GM19372 (cell line): ENCODE measurements around the gene MGAT5B.
"Not testable (repeated sequence)": the region's sequence is repeated elsewhere in the genome, so short reads cannot be mapped to it uniquely, and the experiment has no call there.

Experiments used
- ATAC-seq: cut with Tn5 transposase; IDR thresholded peaks from one replicate; pipeline ENCODE4 v1.9.1; 2021; ENCODE audit warnings: mild to moderate bottlenecking, low read depth, moderate library complexity; ENCODE audit not compliant: unreplicated experiment

MGAT5B gene

GRCh38 chr17:76968707-76969597 is 100.7 kb downstream of the MGAT5B start:
- no peak for ATAC-seq

GRCh38 chr17:76969598-76970172 is 101.5 kb downstream of the MGAT5B start:
- no peak for ATAC-seq

GRCh38 chr17:76970228-76970627 is 102.0 kb downstream of the MGAT5B start:
- ATAC-seq: not testable (repeated sequence)

GRCh38 chr17:76972046-76972641 is 103.9 kb downstream of the MGAT5B start:
- ATAC-seq: no peak

- no peak for ATAC-seq
Measured at GRCh38 chr17:76973040-76973439, 104.8 kb downstream of the MGAT5B start.

GRCh38 chr17:76974721-76975120 is 106.5 kb downstream of the MGAT5B start:
- no peak for ATAC-seq

GRCh38 chr17:76978050-76978449 is 109.8 kb downstream of the MGAT5B start:
- ATAC-seq: not testable (repeated sequence)

- no peak for ATAC-seq
Measured at GRCh38 chr17:76981545-76982295, 113.5 kb downstream of the MGAT5B start.

GRCh38 chr17:76982408-76983074 is 114.3 kb downstream of the MGAT5B start:
- no peak for ATAC-seq

- ATAC-seq: no peak
Measured at GRCh38 chr17:76983075-76983775, 115.0 kb downstream of the MGAT5B start.

- ATAC-seq: no peak
Measured at GRCh38 chr17:76986365-76986764, 118.2 kb downstream of the MGAT5B start.

GRCh38 chr17:76987486-76988093 is 119.4 kb downstream of the MGAT5B start:
- ATAC-seq: no peak

- ATAC-seq: no peak
Measured at GRCh38 chr17:76988796-76989195, 120.6 kb downstream of the MGAT5B start.

- no peak for ATAC-seq
Measured at GRCh38 chr17:76989519-76989918, 121.3 kb downstream of the MGAT5B start.

- no peak for ATAC-seq
Measured at GRCh38 chr17:76992891-76993290, 124.7 kb downstream of the MGAT5B start.

GRCh38 chr17:76993651-76994050 is 125.4 kb downstream of the MGAT5B start:
- no peak for ATAC-seq

- ATAC-seq: no peak
Measured at GRCh38 chr17:76994237-76994637, 126.0 kb downstream of the MGAT5B start.

GRCh38 chr17:76995387-76996105 is 127.3 kb downstream of the MGAT5B start:
- no peak for ATAC-seq
